K562 (cell line): ENCODE measurements around the gene CLDND2. TPM values are rescaled to one million over a fixed set of nuclear protein-coding genes. Genes with fewer than 3 reads are reported as not detected.

Experiments used
- FOSL1 ChIP-seq: fragments of 200-800 bp; sonication (Bioruptor generic); conservative IDR thresholded peaks from 2 replicates; pipeline ENCODE4 v1.6.1; 2016; ENCODE audit warnings: missing genetic modification characterization, missing compliant biosample characterization
- FOXK2 ChIP-seq, 2 experiments: fragments of 450-650 bp; IDR thresholded peaks in 1 of 2; conservative IDR thresholded peaks in 1 of 2; 2 replicates each; pipeline ENCODE4 v1.6.1; 2016; ENCODE audit warnings: low read depth in 2 of 2, mild to moderate bottlenecking in 1 of 2
- MEF2D ChIP-seq: conservative IDR thresholded peaks from 2 replicates; pipeline ENCODE4 v1.6.1; 2016; ENCODE audit warnings: low read depth, missing genetic modification characterization, missing compliant biosample characterization
- NCOA6 ChIP-seq: fragments of 450-650 bp; IDR thresholded peaks from 2 replicates; pipeline ENCODE4 v1.6.1; 2017; ENCODE audit warnings: mild to moderate bottlenecking
- NFYB ChIP-seq: IDR thresholded peaks from 2 replicates; pipeline ENCODE4 v1.6.1; 2011; ENCODE audit warnings: mild to moderate bottlenecking, moderate library complexity; ENCODE audit not compliant: insufficient read length; ENCODE audit errors: extremely low read depth
- NONO ChIP-seq, 2 experiments: fragments of 200-400 bp in 1 of 2; fragments of 450-650 bp in 1 of 2; formaldehyde crosslinking in 1 of 2; IDR thresholded peaks; 2 replicates each; pipeline ENCODE4 v1.6.1; 2017; ENCODE audit warnings: low read depth in 2 of 2, mild to moderate bottlenecking in 2 of 2, moderate library complexity in 2 of 2, low read length in 1 of 2
- RHOXF2B ChIP-seq: fragments of 250-450 bp; sonication (Bioruptor Pico); conservative IDR thresholded peaks from 2 replicates; pipeline ENCODE4 v1.5.1; 2021
- SREBF2 ChIP-seq: sonication (generic); formaldehyde crosslinking; IDR thresholded peaks from 2 replicates; pipeline ENCODE4 v1.4.0; 2020; ENCODE audit warnings: mild to moderate bottlenecking, missing genetic modification reagents
- TSC22D4 ChIP-seq: fragments of 450-650 bp; IDR thresholded peaks from 2 replicates; pipeline ENCODE4 v1.6.1; 2016; ENCODE audit warnings: missing genetic modification characterization, missing biosample characterization, control low read depth
- WHSC1 ChIP-seq: IDR thresholded peaks from one replicate; pipeline ENCODE4 v1.6.1; 2012; ENCODE audit warnings: low read length, control low read depth, inconsistent platforms
- XRCC4 ChIP-seq: IDR thresholded peaks from one replicate; pipeline ENCODE4 v1.6.1; 2011; ENCODE audit not compliant: insufficient read depth, insufficient read length; ENCODE audit errors: extremely low read depth
- YBX1 ChIP-seq: fragments of 450-650 bp; IDR thresholded peaks from 2 replicates; pipeline ENCODE4 v1.7.1; 2016; ENCODE audit warnings: mild to moderate bottlenecking
- ZEB2 ChIP-seq: fragments of 450-650 bp; IDR thresholded peaks from 2 replicates; pipeline ENCODE4 v1.6.1; 2016
- ZNF212 ChIP-seq: fragments of 450-650 bp; formaldehyde crosslinking; IDR thresholded peaks from 2 replicates; pipeline ENCODE4 v1.4.0; 2020; ENCODE audit warnings: mild to moderate bottlenecking
- ZNF232 ChIP-seq: sonication (generic); formaldehyde crosslinking; IDR thresholded peaks from 2 replicates; pipeline ENCODE4 v1.8.0; 2022; ENCODE audit warnings: mild to moderate bottlenecking, missing genetic modification reagents
- polyA plus RNA-seq, 8 experiments: library from polyadenylated mRNA; depleted of rRNA in 4 of 8; stranded (reverse) in 5 of 8; unstranded in 3 of 8; fragments of >200 nt; fragmentation: Nextera tagmentation in 2 of 8; fragmentation: Illumina TruSeq in 1 of 8; extraction: Ambion mirVana in 2 of 8; extraction: Trizol in 1 of 8; gene quantifications; 2 replicates each; pipeline versions ENCODE4 v1.2.1 to v1.2.3, GENCODE V29; 2011 to 2014; ENCODE audit warnings: inconsistent platforms in 1 of 8, missing spikeins in 1 of 8
- total RNA-seq, 7 experiments: library from RNA; depleted of rRNA in 6 of 7; stranded (reverse); fragments of >200 nt in 6 of 7; fragmentation: Illumina TruSeq in 2 of 7; extraction: Trizol in 2 of 7; gene quantifications; 2 replicates each; pipeline versions ENCODE4 v1.2.1 to v1.2.3, GENCODE V29; 2011 to 2021; ENCODE audit warnings: low replicate concordance in 1 of 7
- TF ChIP-seq, protein P1 (sequence below): sonication (generic); formaldehyde crosslinking; IDR thresholded peaks from 2 replicates; pipeline ENCODE4 v1.8.0; 2023; ENCODE audit warnings: mild to moderate bottlenecking, missing genetic modification reagents
- TF ChIP-seq, protein P2 (sequence below), 2 experiments: fragments of 450-650 bp; IDR thresholded peaks; 2 replicates each; pipeline ENCODE4 v1.6.1; 2016
- TF ChIP-seq, protein P3 (sequence below), 2 experiments: fragments of 200-800 bp in 1 of 2; sonication (Bioruptor generic) in 1 of 2; sonication (generic) in 1 of 2; formaldehyde crosslinking in 1 of 2; IDR thresholded peaks in 1 of 2; conservative IDR thresholded peaks in 1 of 2; 2 replicates each; pipeline versions ENCODE4 v1.5.0 to v1.6.1; 2016 to 2020; ENCODE audit warnings: missing compliant biosample characterization in 1 of 2, missing genetic modification characterization in 1 of 2, missing genetic modification reagents in 1 of 2
- TF ChIP-seq, protein P4 (sequence below), 2 experiments: IDR thresholded peaks; 2 replicates each; pipeline ENCODE4 v1.6.1; 2012; ENCODE audit warnings: improper control_type of control experiment in 2 of 2, low read depth in 2 of 2, low read length in 2 of 2, borderline replicate concordance in 1 of 2

CLDND2 gene
- total and polyA plus RNA-seq, 9 of the 15 experiments (the other 6 are each of a cell fraction or from before 2014, with no cell fraction given): 0.45 to 4.0 (median 1.2) TPM; not detected in 3

DNA sequence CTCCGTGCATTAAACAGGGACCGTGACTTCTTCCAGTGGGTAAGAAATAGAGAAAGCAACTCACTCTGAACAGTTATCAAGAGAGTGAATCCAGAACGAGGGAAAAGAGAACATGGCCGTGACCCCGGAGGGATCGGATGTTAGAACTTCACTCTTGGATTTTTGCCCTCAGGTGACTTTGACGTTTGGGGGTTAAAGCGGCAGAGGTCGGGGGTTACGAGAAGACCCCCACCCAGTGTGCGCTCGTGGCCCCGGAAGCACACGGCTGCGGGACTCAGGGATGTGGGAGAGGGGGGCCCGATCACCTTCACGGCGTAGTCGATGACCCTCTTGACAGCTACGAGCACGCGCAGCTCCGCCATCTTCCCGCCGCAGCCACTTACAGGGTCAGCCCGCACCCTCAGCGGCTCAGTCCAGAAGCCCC, 2.8 kb downstream of the CLDND2 start, which contains the start of gene ETFB (continued):
- TF ChIP-seq, protein P1, sequence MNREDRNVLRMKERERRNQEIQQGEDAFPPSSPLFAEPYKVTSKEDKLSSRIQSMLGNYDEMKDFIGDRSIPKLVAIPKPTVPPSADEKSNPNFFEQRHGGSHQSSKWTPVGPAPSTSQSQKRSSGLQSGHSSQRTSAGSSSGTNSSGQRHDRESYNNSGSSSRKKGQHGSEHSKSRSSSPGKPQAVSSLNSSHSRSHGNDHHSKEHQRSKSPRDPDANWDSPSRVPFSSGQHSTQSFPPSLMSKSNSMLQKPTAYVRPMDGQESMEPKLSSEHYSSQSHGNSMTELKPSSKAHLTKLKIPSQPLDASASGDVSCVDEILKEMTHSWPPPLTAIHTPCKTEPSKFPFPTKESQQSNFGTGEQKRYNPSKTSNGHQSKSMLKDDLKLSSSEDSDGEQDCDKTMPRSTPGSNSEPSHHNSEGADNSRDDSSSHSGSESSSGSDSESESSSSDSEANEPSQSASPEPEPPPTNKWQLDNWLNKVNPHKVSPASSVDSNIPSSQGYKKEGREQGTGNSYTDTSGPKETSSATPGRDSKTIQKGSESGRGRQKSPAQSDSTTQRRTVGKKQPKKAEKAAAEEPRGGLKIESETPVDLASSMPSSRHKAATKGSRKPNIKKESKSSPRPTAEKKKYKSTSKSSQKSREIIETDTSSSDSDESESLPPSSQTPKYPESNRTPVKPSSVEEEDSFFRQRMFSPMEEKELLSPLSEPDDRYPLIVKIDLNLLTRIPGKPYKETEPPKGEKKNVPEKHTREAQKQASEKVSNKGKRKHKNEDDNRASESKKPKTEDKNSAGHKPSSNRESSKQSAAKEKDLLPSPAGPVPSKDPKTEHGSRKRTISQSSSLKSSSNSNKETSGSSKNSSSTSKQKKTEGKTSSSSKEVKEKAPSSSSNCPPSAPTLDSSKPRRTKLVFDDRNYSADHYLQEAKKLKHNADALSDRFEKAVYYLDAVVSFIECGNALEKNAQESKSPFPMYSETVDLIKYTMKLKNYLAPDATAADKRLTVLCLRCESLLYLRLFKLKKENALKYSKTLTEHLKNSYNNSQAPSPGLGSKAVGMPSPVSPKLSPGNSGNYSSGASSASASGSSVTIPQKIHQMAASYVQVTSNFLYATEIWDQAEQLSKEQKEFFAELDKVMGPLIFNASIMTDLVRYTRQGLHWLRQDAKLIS (CRISPR knock-in tag): peak; percentile 53; the same call in 1 of the 2 replicates
- TF ChIP-seq WHSC1: no peak
- TF ChIP-seq, protein P2, sequence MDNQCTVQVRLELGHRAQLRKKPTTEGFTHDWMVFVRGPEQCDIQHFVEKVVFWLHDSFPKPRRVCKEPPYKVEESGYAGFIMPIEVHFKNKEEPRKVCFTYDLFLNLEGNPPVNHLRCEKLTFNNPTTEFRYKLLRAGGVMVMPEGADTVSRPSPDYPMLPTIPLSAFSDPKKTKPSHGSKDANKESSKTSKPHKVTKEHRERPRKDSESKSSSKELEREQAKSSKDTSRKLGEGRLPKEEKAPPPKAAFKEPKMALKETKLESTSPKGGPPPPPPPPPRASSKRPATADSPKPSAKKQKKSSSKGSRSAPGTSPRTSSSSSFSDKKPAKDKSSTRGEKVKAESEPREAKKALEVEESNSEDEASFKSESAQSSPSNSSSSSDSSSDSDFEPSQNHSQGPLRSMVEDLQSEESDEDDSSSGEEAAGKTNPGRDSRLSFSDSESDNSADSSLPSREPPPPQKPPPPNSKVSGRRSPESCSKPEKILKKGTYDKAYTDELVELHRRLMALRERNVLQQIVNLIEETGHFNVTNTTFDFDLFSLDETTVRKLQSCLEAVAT (IDR thresholded peaks at IDR 0.05): no peak
- TF ChIP-seq ZNF212 (CRISPR knock-in tag): no peak
- TF ChIP-seq YBX1: no peak
- TF ChIP-seq RHOXF2B (CRISPR knock-in tag): no peak
- TF ChIP-seq FOSL1 (tag): no peak; the same call in 1 of the 2 replicates
- TF ChIP-seq TSC22D4: no peak
- TF ChIP-seq MEF2D: no peak
- TF ChIP-seq NFYB: no peak
- peak in 1 of 2 experiments; percentile 26; a peak in 1 of 4 replicates for TF ChIP-seq NONO (IDR thresholded peaks at IDR 0.05; ENCODE audit: low read depth in 2 of 2, low read length in 1 of 2)
- no peak for TF ChIP-seq XRCC4
- TF ChIP-seq, protein P3, sequence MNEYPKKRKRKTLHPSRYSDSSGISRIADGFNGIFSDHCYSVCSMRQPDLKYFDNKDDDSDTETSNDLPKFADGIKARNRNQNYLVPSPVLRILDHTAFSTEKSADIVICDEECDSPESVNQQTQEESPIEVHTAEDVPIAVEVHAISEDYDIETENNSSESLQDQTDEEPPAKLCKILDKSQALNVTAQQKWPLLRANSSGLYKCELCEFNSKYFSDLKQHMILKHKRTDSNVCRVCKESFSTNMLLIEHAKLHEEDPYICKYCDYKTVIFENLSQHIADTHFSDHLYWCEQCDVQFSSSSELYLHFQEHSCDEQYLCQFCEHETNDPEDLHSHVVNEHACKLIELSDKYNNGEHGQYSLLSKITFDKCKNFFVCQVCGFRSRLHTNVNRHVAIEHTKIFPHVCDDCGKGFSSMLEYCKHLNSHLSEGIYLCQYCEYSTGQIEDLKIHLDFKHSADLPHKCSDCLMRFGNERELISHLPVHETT (CRISPR knock-in tag; conservative IDR thresholded peaks at IDR 0.05 in 1 of 2, IDR thresholded peaks at IDR 0.05 in 1 of 2): no peak
- no peak for TF ChIP-seq FOXK2 (conservative IDR thresholded peaks at IDR 0.05 in 1 of 2, IDR thresholded peaks at IDR 0.05 in 1 of 2; ENCODE audit: low read depth in 2 of 2)
- no peak for TF ChIP-seq ZNF232 (CRISPR knock-in tag)
- no peak for TF ChIP-seq SREBF2 (CRISPR knock-in tag)
- TF ChIP-seq NCOA6: no peak
- TF ChIP-seq, protein P4, sequence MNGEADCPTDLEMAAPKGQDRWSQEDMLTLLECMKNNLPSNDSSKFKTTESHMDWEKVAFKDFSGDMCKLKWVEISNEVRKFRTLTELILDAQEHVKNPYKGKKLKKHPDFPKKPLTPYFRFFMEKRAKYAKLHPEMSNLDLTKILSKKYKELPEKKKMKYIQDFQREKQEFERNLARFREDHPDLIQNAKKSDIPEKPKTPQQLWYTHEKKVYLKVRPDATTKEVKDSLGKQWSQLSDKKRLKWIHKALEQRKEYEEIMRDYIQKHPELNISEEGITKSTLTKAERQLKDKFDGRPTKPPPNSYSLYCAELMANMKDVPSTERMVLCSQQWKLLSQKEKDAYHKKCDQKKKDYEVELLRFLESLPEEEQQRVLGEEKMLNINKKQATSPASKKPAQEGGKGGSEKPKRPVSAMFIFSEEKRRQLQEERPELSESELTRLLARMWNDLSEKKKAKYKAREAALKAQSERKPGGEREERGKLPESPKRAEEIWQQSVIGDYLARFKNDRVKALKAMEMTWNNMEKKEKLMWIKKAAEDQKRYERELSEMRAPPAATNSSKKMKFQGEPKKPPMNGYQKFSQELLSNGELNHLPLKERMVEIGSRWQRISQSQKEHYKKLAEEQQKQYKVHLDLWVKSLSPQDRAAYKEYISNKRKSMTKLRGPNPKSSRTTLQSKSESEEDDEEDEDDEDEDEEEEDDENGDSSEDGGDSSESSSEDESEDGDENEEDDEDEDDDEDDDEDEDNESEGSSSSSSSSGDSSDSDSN (IDR thresholded peaks at IDR 0.05; ENCODE audit: borderline replicate concordance in 1 of 2, low read depth in 2 of 2, low read length in 2 of 2): peak in 1 of 2 experiments; percentile 73; a peak in 1 of 4 replicates
- no peak for TF ChIP-seq ZEB2
